ENCODE data around the gene BCORL1.

Gene BCORL1

DNA sequence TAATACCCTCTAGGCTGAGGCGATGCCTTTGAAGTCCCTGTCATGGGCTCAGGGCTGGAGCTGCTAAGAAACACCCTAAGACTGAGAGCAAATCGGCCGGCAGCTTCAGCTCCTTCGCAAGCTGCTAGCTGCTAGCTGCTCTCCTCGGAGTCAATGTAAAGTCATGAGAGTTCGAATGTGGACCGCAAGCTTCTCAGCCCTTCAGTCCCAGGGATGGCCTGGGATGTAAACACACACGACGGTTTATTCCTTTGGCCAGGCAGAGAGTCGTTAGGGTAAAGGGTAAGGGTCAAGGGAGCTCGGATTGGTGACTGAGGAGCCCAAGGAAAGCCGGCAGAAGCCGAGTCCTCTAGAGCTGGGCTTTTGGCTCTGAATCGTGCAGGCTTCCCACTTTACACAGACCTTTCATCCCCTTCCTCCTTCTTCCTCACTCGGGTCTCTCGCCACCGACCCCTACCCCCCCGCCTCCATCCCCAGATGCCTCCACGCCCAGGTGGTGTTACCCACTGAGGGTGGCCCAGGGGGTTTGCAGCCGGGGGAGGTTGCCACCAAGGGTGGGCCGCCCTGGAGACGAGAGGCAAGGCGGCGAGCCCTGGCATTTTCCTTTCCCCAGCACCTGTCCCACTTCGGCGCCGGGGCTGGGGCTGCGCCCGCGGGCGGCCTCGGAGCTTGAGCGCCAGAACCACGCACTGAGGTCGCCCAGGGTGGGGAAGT is 3.1 kb upstream of the BCORL1 start:
- no peak for DNase-seq (ENCODE audit: low read depth)
- no peak overlapping the region for H3K4me3 ChIP-seq (ENCODE audit: low read depth, low read length)
- TF ChIP-seq, protein P1, sequence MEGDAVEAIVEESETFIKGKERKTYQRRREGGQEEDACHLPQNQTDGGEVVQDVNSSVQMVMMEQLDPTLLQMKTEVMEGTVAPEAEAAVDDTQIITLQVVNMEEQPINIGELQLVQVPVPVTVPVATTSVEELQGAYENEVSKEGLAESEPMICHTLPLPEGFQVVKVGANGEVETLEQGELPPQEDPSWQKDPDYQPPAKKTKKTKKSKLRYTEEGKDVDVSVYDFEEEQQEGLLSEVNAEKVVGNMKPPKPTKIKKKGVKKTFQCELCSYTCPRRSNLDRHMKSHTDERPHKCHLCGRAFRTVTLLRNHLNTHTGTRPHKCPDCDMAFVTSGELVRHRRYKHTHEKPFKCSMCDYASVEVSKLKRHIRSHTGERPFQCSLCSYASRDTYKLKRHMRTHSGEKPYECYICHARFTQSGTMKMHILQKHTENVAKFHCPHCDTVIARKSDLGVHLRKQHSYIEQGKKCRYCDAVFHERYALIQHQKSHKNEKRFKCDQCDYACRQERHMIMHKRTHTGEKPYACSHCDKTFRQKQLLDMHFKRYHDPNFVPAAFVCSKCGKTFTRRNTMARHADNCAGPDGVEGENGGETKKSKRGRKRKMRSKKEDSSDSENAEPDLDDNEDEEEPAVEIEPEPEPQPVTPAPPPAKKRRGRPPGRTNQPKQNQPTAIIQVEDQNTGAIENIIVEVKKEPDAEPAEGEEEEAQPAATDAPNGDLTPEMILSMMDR (IDR thresholded peaks at IDR 0.05; ENCODE audit: insufficient read depth, low read depth, low read length, missing control alignments) = no peak

DNA sequence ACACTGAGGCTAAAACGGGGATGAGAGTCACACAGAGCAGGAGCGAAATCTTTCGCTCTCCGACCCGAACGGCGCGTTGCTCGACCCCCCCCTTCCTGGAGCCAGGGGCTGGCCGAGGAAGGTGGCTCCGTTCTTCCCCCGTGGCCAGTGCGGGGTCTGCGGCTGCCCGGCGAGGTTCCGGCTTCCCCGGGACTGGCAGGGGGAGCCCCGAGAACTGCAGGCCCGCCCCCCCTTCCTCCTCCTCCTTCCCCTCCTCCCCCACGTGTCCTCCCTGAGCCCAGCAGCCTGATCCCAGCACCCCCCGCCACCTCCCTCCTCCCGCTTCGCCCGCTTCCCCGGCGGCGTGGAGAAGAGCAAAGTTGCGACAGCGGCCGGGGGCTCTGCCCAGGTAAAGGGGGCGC is 2.4 kb upstream of the BCORL1 start:
- TF ChIP-seq, protein P1 (IDR thresholded peaks at IDR 0.05; ENCODE audit: insufficient read depth, low read depth, low read length, missing control alignments) = no peak
- H3K4me3 ChIP-seq (ENCODE audit: low read depth, low read length) = peak overlapping the region; percentile 57
- DNase-seq (ENCODE audit: low read depth) = peak; percentile 37

DNA sequence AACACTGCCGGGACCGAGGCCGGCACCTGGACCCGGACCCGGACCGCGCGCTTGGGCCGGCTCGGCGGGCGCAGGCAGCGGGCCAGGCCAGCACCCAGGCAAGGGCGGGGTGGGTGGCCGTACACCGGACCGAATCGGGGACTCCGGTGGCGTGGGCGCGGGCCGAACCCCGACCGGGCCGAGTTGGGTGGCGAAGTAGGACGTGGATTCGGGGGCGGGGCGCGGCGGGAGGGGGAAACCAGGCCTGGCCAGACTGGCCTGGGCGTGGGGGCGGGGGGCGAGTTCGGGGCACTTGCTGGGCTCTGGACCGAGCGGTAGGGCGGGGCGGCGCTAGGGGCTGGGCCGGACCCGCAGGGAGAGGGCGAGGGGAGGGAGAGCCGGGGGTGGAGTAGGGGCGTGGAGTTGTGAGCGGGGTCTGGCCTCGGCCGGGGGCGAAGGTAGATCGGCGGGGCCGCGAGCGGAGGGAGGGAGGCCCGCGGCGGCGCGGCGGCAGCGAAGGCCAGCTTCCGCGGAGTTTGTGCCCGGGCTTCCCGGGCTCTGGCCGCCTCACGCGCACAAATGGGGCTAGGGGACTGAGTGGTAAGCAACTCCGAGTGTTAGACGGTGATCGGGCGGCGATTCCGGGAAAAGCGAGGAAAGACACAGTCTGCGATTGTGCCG is 1.8 kb upstream of the BCORL1 start:
- H3K4me3 ChIP-seq (ENCODE audit: low read depth, low read length) = peak overlapping the region; percentile 57
- DNase-seq (ENCODE audit: low read depth) = peak; percentile 29
- TF ChIP-seq, protein P1 (IDR thresholded peaks at IDR 0.05; ENCODE audit: insufficient read depth, low read depth, low read length, missing control alignments) = no peak

DNA sequence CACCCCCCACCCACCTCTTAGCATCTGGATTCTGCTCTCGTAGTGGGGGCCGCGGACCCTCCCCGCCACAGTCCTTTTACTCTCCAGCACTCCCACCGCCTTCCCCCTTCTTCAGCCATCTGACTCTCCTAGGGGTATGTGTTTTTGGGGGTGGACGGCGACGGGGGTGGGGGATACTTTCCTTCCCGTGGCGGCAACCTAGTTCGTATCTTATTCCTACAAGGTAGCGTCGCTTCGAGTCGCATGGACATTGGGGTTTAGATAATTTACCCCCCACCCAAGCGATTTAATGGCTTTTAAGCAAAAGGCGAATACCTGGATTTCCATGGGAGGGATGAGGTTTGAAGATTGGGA is 1.3 kb upstream of the BCORL1 start:
- DNase-seq (ENCODE audit: low read depth) = no peak
- TF ChIP-seq, protein P1 (IDR thresholded peaks at IDR 0.05; ENCODE audit: insufficient read depth, low read depth, low read length, missing control alignments) = no peak
- peak overlapping the region; percentile 57 for H3K4me3 ChIP-seq (ENCODE audit: low read depth, low read length)

DNA sequence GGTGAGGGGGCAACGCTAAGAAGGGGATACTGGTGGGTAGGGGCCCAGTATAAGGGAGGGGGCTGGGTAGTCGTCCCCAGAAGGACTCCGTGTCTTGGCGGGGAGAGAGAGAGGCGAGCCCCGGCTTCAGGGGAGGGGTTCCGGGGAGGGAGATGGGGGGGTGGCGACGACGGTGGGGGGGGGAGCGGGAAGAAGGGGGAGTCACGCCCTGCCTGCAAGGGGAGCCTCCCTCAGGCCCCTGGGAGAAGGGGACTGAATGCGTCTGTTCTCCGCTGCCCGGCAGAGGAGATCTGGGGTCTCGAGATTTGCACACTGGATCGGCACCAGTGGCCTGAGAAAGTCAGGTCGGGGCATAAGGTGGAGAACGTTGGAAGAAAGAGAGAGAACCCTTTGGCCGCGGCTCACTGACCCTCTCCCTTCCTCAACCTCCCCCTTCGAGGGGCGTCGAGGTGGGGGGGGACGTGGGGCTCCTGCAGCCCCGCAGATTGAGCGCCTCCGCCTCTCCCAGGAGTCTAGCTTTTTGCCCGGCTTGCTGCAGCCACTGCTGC is 609 bp upstream of the BCORL1 start:
- peak overlapping the region; percentile 57 for H3K4me3 ChIP-seq (ENCODE audit: low read depth, low read length)
- no peak for DNase-seq (ENCODE audit: low read depth)
- TF ChIP-seq, protein P1 (IDR thresholded peaks at IDR 0.05; ENCODE audit: insufficient read depth, low read depth, low read length, missing control alignments) = no peak

DNA sequence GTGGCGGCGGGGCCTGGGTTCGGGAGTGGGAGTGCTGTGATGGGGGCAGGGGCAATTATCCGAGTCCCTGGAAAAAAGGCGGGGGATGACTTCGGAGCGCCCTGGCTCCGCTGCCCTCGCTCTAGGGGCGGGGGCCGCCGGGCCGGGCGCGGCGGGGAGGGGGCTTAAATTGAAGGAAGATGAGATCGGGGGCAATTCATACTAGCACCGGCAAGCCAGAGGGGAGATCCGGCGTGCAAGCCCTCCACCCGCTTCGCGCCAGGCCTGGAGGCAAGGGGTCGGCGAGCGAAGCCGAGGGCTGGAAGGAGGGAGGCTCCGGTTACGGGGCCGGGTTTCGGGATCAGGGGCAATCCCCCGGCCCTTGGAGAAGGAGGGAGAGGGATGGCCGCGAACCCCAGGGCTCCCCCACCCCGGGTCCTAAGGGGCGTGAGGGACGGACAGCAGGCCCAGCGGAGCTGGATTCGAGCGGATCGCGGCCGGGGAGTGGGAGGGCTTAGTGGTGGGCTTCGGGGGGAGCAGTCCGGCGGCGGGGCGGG is 1.2 kb downstream of the BCORL1 start:
- no peak for DNase-seq (ENCODE audit: low read depth)
- TF ChIP-seq, protein P1 (IDR thresholded peaks at IDR 0.05; ENCODE audit: insufficient read depth, low read depth, low read length, missing control alignments) = no peak
- H3K4me3 ChIP-seq (ENCODE audit: low read depth, low read length) = no peak overlapping the region

All from GM12865 (cell line).